ENCODE measurements around the gene TRPV6.
A peak's percentile ranks its signal among the peaks of the same experiment; 100 is the strongest.

TRPV6 gene

GRCh38 chr7:142847353-142847752 lies 38.2 kb downstream of the TRPV6 start:
- no peak for DNase-seq

DNA sequence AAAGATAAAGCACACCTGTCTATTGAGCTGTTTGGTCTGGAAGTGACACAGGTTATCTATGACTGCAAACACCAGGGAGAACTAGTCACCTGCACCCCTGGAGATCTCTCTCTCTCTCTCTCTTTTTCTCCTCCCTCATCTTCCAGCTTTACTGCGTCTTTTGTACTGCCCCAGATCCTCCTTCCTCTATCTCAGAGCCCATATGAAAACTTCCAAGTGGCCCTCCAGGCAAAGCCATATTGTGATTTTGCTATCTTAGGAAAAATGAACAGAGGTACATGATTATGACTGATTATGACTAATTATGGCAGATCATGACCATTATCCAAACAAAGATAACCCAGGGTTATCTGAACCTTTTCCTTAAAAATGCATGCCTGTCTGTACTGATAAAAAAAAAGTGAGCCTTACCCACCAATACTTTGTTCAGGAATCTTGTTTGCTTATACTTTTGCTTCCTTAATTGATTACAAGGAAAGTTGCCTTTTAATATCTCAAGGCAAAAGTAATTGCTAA lies 43.2 kb downstream of the TRPV6 start:
- DNase-seq: no peak

GRCh38 chr7:142838461-142839213 lies 46.9 kb downstream of the TRPV6 start:
- DNase-seq: no peak

DNA sequence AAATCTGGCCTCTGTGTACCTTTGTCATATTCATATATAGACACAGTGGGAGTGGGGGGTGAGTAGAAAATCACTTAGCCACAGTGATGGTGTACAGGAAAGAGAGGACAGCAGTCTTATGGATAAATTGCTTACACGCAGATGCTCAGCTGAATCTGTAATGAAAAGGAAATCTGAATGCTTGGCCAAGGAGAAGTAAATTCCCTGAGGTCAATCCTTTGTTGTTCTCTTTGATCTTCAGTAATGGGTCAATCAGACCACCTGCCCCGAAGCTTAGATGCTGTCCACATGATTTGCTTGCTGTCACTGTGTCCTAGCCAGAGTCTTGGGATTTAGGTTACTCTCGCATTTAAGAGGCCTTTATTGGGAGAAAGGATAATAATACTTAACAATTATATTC lies 49.1 kb downstream of the TRPV6 start:
- no peak for DNase-seq

GRCh38 chr7:142835487-142835886 lies 50.1 kb downstream of the TRPV6 start:
- DNase-seq: no peak

DNA sequence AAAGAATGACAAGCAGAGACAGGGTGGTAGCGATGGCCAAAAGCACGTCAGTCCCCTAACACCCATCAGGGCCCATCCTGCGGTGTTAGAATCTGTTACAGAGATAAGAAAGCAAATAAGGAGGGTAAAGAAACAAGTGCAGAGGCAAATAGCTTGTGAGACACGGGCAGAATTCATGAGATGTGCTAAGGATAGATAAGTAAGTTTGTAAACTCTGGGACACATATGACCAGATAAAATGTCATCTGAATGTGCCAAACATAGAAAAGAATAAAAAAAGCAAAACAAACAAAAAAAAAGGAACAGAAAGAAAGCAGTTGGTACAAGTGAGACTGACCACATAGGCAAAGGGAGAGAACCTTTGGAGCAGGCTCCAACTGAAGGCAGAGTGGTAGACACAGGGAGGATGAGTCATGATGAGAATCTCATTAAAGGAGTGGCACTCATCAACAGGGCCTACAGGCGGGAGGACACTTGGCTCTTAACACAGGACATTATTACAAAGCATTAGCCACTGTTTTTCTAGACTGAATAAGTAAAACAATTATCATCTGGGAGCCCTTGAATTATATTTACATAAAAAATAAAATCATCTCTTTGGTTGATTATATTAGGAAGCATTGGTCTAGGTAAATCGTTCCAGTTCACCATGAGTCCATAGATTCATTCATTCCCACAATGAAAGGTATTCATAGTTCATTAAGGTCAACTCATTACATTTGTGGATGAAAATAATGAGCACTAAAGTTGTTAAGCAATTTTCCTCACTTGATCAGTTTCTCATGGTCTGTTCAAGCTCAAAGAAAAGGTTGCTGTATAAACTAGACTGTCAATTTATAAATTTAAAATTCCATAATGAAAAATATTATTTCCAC lies 52.1 kb downstream of the TRPV6 start:
- DNase-seq: no peak

- no peak for DNase-seq
Observed at GRCh38 chr7:142832417-142832816, 53.1 kb downstream of the TRPV6 start.

GRCh38 chr7:142827951-142828500 lies 57.5 kb downstream of the TRPV6 start:
- DNase-seq: peak; percentile 1

GRCh38 chr7:142822714-142823113 lies 62.8 kb downstream of the TRPV6 start:
- DNase-seq: no peak

All from NCI-H1092 treated with DMSO at 0.1 percent for 48 hours (cell line).